ENCODE data around the gene UPK2.
"Not testable (repeated sequence)": the region's sequence is repeated elsewhere in the genome, so short reads cannot be mapped to it uniquely, and the experiment has no call there.

UPK2 gene

GRCh38 chr11:118975771-118976709 is 19.9 kb downstream of the UPK2 start:
- peaks cover 23 to 39% of the 10 kb centered on the region in 2 donors for H3K27me3 Mint-ChIP-seq
- H3K4me1 Mint-ChIP-seq: peaks cover 6 to 14% of the 10 kb centered on the region in 2 donors
- DNase-seq: no peak
- no peak overlapping the region for H3K27ac Mint-ChIP-seq
- peaks cover 0 to 4% of the 10 kb centered on the region in 2 donors for H3K36me3 Mint-ChIP-seq
- ATAC-seq (replicated peaks): no peak
- no peak overlapping the region for H3K4me3 Mint-ChIP-seq
- H3K9me3 Mint-ChIP-seq: no peaks in the 10 kb centered on the region

GRCh38 chr11:118979434-118979833 is 23.3 kb downstream of the UPK2 start:
- H3K27ac Mint-ChIP-seq: no peak overlapping the region
- no peaks in the 10 kb centered on the region for H3K9me3 Mint-ChIP-seq
- peaks cover 13 to 26% of the 10 kb centered on the region in 2 donors for H3K27me3 Mint-ChIP-seq
- H3K4me1 Mint-ChIP-seq: peaks cover 6 to 14% of the 10 kb centered on the region in 2 donors
- ATAC-seq (replicated peaks) (peak; percentile 53 to 59), DNase-seq (no peak)
- no peak overlapping the region for H3K4me3 Mint-ChIP-seq
- H3K36me3 Mint-ChIP-seq: no peaks in the 10 kb centered on the region

- no peak for DNase-seq
- ATAC-seq (replicated peaks): peak in 1 of 2 donors; percentile 49
- peaks cover 6 to 14% of the 10 kb centered on the region in 2 donors for H3K4me1 Mint-ChIP-seq
- H3K27ac Mint-ChIP-seq: peak overlapping the region; percentile 37
- H3K36me3 Mint-ChIP-seq: no peaks in the 10 kb centered on the region
- H3K4me3 Mint-ChIP-seq: no peak overlapping the region
- no peaks in the 10 kb centered on the region for H3K9me3 Mint-ChIP-seq
- H3K27me3 Mint-ChIP-seq: peaks cover 7 to 20% of the 10 kb centered on the region in 2 donors
Observed at GRCh38 chr11:118980191-118980881, 24.2 kb downstream of the UPK2 start.

GRCh38 chr11:118984337-118984736 is 28.2 kb downstream of the UPK2 start:
- H3K4me3 Mint-ChIP-seq; H3K9me3 Mint-ChIP-seq; H3K36me3 Mint-ChIP-seq; H3K4me1 Mint-ChIP-seq; H3K27ac Mint-ChIP-seq; ATAC-seq (replicated peaks); DNase-seq: not testable (repeated sequence)
- peaks cover 0 to 12% of the 10 kb centered on the region in 2 donors for H3K27me3 Mint-ChIP-seq

- Mint-ChIP-seq H3K27ac (no peak overlapping the region), H3K9me3 (no peaks in the 10 kb centered on the region), H3K4me1 (peaks cover under 1 to 3% of the 10 kb centered on the region in 2 donors), H3K27me3 (peaks cover 0 to 7% of the 10 kb centered on the region in 2 donors), H3K4me3 (no peak overlapping the region), H3K36me3 (peaks cover 0 to 4% of the 10 kb centered on the region in 2 donors)
- no peak for ATAC-seq (replicated peaks)
- no peak for DNase-seq
Observed at GRCh38 chr11:118984825-118985224, 28.7 kb downstream of the UPK2 start.

GRCh38 chr11:118988280-118988679 is 32.2 kb downstream of the UPK2 start:
- Mint-ChIP-seq H3K36me3 (peaks cover 5 to 15% of the 10 kb centered on the region in 2 donors), H3K4me1 (no peaks in the 10 kb centered on the region), H3K27me3 (no peaks in the 10 kb centered on the region), H3K4me3 (no peak overlapping the region), H3K9me3 (no peaks in the 10 kb centered on the region), H3K27ac (no peak overlapping the region)
- ATAC-seq (replicated peaks): no peak
- no peak for DNase-seq

GRCh38 chr11:118991486-118992038 is 35.5 kb downstream of the UPK2 start:
- not testable (repeated sequence) for H3K27me3 Mint-ChIP-seq; DNase-seq; H3K27ac Mint-ChIP-seq; ATAC-seq (replicated peaks); H3K9me3 Mint-ChIP-seq; H3K4me3 Mint-ChIP-seq; H3K4me1 Mint-ChIP-seq
- H3K36me3 Mint-ChIP-seq: peaks cover 7 to 23% of the 10 kb centered on the region in 2 donors

GRCh38 chr11:118996926-118997626 is 41.0 kb downstream of the UPK2 start:
- peak overlapping the region; percentile 97 to 98 for H3K4me3 Mint-ChIP-seq
- peak; percentile 44 to 62 for ATAC-seq (replicated peaks)
- DNase-seq: peak; percentile 56
- no peaks in the 10 kb centered on the region for H3K9me3 Mint-ChIP-seq
- no peaks in the 10 kb centered on the region for H3K27me3 Mint-ChIP-seq
- peaks cover 13 to 27% of the 10 kb centered on the region in 2 donors for H3K36me3 Mint-ChIP-seq
- H3K4me1 Mint-ChIP-seq: peaks cover 15 to 44% of the 10 kb centered on the region in 2 donors
- peak overlapping the region; percentile 97 for H3K27ac Mint-ChIP-seq

- H3K27ac Mint-ChIP-seq: peak within 1 kb of the TSS; percentile 97
- H3K27me3 Mint-ChIP-seq: no peaks in the 10 kb centered on the region
- DNase-seq (peak; percentile 93), ATAC-seq (replicated peaks) (peak; percentile 90 to 97)
- H3K36me3 Mint-ChIP-seq: peaks cover 13 to 27% of the 10 kb centered on the region in 2 donors
- H3K4me1 Mint-ChIP-seq: peaks cover 15 to 44% of the 10 kb centered on the region in 2 donors
- H3K4me3 Mint-ChIP-seq: peak within 1 kb of the TSS; percentile 97 to 98
- H3K9me3 Mint-ChIP-seq: no peaks in the 10 kb centered on the region
Observed at GRCh38 chr11:118997627-118998387, 41.7 kb downstream of the UPK2 start, which contains the start of gene CENATAC. TSS of gene CENATAC (plus strand) at chr11:118998138. CDS start at chr11:118998198, 60 bp downstream.

GRCh38 chr11:118998388-118998717 is 42.3 kb downstream of the UPK2 start:
- no peaks in the 10 kb centered on the region for H3K27me3 Mint-ChIP-seq
- DNase-seq (no peak), ATAC-seq (replicated peaks) (no peak)
- H3K27ac Mint-ChIP-seq: peak overlapping the region; percentile 97
- no peaks in the 10 kb centered on the region for H3K9me3 Mint-ChIP-seq
- peak overlapping the region; percentile 97 to 98 for H3K4me3 Mint-ChIP-seq
- peaks cover 15 to 32% of the 10 kb centered on the region in 2 donors for H3K36me3 Mint-ChIP-seq
- peaks cover 15 to 44% of the 10 kb centered on the region in 2 donors for H3K4me1 Mint-ChIP-seq

GRCh38 chr11:118998822-118999221 is 42.7 kb downstream of the UPK2 start:
- Mint-ChIP-seq H3K4me3 (peak overlapping the region; percentile 97 to 98), H3K4me1 (peaks cover 15 to 44% of the 10 kb centered on the region in 2 donors), H3K36me3 (peaks cover 13 to 31% of the 10 kb centered on the region in 2 donors), H3K27ac (peak overlapping the region; percentile 97), H3K9me3 (no peaks in the 10 kb centered on the region), H3K27me3 (no peaks in the 10 kb centered on the region)
- DNase-seq: no peak
- no peak for ATAC-seq (replicated peaks)

GRCh38 chr11:119000906-119001305 is 44.8 kb downstream of the UPK2 start:
- no peaks in the 10 kb centered on the region for H3K9me3 Mint-ChIP-seq
- H3K27ac Mint-ChIP-seq: no peak overlapping the region
- ATAC-seq (replicated peaks) (no peak), DNase-seq (no peak)
- peaks cover 15 to 42% of the 10 kb centered on the region in 2 donors for H3K4me1 Mint-ChIP-seq
- no peaks in the 10 kb centered on the region for H3K27me3 Mint-ChIP-seq
- no peak overlapping the region for H3K4me3 Mint-ChIP-seq
- peaks cover 16 to 39% of the 10 kb centered on the region in 2 donors for H3K36me3 Mint-ChIP-seq

GRCh38 chr11:119006656-119007055 is 50.6 kb downstream of the UPK2 start:
- ATAC-seq (replicated peaks): no peak
- H3K4me3 Mint-ChIP-seq: no peak overlapping the region
- H3K4me1 Mint-ChIP-seq: peaks cover 7 to 13% of the 10 kb centered on the region in 2 donors
- no peaks in the 10 kb centered on the region for H3K9me3 Mint-ChIP-seq
- H3K27ac Mint-ChIP-seq: peak overlapping the region; percentile 51
- DNase-seq: no peak
- H3K36me3 Mint-ChIP-seq: peaks cover 39 to 47% of the 10 kb centered on the region in 2 donors
- H3K27me3 Mint-ChIP-seq: no peaks in the 10 kb centered on the region
